ENCODE measurements around the gene LEMD2.

GRCh38 chr6:33762713-33763112 is 26.2 kb downstream of the LEMD2 start:
- no peak for TF ChIP-seq CTCF (IDR thresholded peaks at IDR 0.05)
- TF ChIP-seq POLR2A (IDR thresholded peaks at IDR 0.05): no peak

Measured in esophagus squamous epithelium (tissue), 4 donors.